T-helper 1 cell (primary cell): ENCODE data around the gene NUF2.
"Not testable (repeated sequence)": the region's sequence is repeated elsewhere in the genome, so short reads cannot be mapped to it uniquely, and the experiment has no call there.

Experiments used
- DNase-seq, 5 donors: peaks; one replicate each; pipeline ENCODE4 v3.0.0-alpha.2; 2012 to 2020

NUF2 gene

DNA sequence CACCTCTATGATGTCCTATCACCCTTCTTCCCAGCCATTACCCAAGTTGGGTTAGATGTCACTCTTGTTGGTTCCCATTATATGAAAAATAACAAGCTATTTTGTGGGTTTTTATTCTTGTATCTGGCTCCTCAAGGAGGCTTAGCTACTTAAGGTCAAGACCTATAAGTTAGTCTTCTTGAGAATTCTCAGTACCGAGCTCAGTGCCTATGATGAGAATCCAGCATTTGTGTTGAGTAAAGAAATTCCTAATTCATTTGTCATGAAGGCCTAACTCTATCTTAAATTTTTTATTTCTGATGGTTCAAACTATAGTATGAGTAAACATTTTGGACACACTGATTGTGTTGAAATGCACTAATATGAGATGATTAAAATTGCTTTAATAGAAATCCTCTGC, 15.9 kb downstream of the NUF2 start:
- DNase-seq: no peak

DNA sequence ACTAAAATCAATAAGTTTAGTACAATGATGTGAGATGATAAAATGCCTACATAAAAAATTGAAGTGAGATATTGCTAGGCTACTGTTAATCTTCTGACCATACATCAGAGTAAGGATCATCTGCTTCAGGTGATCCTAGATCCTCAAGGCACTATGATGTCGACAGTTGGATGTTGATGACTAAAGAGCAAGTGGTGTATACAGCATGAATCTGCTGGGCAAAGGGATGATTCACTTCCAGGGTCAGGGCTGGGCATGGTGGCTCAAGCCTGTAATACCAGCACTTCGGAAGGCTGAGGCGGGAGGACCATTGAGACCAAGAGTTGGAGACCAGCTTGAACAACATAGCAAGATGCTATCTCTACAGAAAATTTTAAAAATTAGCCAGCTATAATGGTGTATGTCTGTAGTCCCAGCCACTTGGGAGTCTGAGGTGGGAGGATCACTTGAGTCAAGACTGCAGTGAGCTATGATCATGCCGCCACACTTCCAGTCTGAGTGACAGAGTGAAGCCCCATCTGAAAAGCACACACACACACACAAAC, 24.6 kb downstream of the NUF2 start:
- DNase-seq: no peak

DNA sequence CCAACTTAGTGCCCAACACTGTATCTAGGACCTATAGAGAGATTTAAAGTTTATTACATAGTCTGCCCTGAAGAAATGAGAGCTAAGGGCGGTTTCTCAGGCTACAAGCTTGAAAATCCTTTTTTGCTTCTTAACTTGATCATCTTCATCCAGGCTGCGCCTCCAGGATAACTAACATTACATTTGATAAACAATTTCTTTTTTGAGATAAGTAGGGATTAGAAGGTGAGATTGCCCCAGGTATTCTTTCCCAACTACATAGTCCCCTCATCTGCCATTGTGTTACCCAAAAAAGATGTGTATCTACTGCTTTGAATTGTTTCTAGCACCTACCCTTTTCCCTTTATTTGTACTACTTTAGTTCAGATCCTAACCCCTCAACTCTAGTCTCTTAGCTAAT, 25.4 kb downstream of the NUF2 start:
- no peak for DNase-seq

DNA sequence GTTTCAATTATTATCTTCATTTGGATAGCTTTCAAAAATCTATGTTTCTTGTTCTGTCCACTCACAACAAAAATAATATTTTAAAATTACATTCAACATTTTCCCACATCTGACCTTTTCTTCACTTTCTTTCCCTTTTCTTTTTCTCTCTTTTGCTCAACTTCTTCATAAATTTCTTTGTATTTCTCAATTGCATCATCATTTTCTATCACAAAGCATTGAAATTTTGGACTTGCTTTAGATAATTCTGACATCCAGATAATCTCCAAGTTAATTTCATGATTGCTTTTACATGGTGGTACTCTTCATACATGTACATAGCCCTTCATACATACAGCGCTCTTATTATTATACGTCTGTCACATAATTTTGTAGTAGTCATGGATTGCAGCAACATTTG, 30.2 kb downstream of the NUF2 start:
- no peak for DNase-seq

DNA sequence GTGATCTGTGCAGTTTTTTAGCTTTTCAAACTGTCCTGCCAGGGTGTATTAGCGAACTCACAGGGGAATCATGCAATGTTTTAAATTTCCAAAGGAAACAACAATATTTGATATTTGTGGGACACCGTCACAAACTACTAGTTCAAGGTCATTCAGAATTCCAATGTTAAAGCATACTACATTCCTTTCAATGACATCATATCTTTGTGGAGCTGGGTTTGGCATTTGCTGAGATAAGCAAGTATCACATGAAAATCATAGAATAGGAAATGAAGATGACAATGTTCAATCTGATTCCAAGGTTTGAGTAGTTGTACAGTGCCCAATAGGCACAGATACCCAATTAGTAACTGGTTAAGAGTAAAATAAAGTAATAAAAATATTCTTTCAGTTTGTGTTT, 35.6 kb downstream of the NUF2 start:
- DNase-seq: no peak

DNA sequence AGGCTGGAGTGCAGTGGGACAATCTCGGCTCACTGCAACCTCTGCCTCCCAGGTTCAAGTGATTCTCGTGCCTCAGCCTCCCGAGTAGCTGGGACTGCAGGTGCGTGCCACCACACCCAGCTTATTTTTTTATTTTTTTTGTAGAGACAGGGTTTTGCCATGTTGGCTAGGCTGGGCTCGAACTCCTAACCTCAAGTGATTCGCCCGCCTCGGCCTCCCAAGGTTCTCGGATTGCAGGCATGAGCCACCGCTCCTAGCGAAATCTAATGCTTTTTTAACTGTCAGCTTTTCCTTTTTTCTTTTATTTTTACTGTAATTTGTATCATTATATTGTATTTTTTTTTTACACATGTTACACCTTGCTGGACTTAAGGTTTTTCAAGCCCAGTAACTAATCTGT, 36.4 kb downstream of the NUF2 start:
- not testable (repeated sequence) for DNase-seq

DNA sequence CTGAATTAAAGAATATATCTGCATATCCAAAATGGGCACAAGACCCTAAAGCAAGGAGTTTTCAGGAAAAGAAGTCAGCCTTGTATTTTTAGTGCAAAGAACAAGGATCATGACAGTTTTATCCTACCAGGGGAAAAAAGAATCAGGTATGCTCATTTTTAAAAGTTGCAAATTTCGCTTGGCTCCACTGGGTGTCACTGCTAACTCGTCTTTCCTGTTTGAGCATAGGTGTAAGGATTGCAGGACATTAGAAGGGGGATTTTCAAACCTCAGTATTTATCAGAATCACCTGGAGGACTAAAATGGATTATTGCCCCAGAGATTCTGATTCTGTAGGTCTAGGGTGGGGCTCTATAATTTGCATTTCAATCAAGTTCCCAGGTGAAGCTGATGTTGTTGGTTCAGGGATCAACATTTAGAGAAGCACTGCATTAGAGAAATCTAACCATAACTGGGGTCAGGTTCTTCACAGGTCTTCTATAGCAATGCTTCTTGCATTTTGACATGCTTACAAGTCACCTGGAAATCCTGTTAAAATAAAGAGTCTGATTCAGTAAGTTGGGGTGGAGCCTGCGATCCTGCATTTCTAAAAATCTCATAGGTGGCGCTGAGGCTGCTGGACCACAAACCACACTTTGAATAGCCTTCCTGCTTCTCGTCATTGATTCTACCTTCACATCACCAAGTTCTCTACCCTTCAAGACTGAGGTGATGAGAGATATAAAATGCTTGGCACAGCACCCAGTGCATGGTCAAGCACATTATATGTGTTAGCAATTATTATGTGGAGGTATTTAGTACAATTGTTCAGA, 39.6 kb downstream of the NUF2 start:
- no peak for DNase-seq

DNA sequence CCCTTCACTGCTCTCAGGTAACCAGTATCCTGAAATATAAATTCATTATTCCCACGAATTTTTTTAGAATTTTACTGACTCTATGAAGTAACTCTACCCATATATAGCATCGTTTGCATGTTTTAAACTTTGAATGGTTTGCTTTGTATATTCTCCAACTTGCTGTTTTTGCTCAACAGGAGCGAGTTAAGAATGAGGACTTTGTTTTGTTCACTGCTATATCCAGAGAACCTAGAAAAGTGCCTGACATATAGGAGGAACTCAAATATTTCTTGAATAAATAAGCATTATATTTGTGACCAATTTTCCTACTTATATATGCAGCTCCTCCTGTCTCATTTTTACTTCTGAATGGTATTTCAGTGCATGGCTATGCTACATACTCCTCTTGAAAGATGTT, 43.4 kb downstream of the NUF2 start:
- no peak for DNase-seq

DNA sequence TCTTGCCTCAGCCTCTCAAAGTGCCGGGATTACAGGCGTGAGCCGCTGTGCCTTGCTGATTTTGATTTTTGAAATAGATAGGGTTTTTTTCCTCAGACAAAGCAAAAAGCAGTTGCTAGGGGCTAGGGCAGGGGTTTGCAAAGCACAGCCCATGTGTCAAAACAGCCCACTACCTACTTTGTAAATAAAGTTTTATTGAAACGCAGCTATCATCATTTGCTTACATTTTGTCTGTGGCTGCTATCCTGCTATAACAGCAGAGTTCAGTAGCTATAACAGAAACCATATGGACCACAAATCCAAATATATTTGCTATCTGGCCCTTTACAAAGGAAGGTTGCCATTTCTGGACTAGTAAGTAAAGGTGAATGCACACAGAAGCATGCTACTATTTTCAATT, 44.8 kb downstream of the NUF2 start:
- DNase-seq: no peak

DNA sequence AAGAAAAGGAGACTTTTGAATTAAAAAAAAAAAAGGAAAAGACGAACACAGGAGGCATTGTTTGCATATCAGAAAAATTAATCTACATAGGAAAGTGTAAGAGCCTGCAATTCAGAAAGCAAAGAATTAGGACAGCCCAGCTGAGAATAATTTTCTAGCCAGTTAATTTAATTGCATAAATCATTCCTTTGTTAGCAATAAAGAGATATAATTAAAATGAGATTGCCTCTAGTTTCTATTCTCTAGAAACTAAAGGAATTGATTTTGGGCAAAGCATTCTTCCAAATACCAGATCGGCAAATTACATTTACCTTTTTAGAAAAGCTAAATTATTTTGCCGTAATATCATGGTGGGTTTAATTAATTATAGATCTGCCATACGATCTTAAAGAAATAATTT, 46.0 kb downstream of the NUF2 start:
- no peak for DNase-seq

DNA sequence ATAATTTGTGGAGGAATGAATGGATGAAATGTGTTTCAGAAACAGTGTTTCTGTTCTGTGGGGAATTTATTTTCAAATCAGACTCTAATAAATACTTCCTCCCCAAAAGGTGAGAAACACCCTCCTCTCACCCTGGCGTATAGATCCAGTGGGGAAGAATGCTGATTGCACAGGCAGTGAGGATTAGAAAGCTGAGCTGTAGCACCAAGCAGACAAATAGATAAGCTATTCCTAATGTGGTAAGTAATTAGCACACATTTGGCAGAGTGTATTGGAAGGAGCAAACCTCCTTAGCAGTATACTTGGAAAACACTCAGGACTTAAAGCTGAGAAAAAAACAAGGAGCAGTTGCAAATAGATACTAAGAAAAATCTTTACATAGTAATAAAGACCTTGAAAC, 50.8 kb downstream of the NUF2 start:
- no peak for DNase-seq

DNA sequence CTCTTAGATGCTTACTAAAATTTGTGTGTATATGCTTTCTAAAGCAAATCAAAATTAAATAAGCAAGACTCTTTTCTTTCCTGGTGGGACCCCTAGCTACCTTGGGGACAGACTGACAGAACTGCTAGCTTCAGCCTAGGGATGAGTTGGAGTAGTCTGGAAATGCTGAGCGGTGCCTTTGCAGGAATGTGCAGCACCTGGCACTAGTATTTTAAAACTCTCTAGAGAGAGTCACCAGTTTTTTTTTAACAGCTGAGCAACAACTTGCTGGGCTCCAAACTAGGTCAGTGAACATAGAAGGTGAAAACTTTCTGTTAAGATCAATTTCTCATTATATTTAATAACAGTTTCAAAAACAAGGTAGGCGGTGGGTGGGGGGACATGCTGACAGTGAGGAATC, 56.8 kb downstream of the NUF2 start:
- DNase-seq: no peak

DNA sequence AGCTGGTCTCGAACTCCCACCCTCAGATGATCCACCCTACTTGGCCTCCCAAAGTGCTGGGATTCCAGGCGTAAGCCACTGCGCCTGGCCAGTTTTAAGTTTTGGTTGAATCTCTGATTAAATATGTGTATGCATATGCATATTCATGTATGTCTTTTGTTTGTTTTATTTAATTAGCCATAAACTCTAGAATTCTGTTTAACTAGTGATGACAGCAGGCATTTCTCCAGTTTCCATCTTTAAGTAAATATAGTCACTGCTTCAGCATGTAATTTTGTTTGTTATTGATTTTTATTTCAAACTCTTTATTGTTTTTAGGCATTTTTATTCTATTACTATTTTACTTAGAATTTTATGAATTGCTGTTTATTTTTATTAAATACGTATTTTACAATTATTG, 58.0 kb downstream of the NUF2 start:
- no peak for DNase-seq

DNA sequence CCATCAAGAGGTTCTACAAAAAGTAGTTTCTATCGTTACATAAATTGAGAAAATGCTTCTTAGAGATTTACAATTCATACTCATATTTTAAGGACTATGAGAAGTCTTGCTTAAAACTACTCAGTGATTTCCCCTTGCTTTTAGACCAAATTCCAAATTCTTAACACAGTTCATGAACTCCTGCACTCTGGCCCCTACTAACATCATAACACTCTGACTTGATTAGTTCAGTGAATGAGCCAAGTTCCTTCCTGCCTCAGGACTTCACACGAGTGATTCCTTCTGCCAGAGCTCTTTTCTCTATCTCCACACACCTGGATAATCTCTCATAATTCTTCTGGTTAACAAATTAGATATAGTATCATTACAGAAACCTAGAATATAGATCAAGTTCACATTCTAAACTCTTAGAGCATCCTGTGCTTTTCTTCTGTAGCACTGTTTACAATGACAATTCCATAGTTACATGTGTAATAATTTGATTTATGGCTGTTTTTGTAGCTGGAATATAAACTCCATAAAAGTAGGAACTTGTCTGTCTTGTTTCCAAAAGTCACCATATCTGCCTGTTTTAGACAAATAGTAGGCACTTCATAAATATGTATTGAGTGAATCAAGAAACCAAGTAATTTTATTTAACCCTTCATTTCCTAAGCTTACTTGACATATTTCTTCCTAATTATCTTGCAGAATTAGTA, 59.9 kb downstream of the NUF2 start:
- no peak for DNase-seq

DNA sequence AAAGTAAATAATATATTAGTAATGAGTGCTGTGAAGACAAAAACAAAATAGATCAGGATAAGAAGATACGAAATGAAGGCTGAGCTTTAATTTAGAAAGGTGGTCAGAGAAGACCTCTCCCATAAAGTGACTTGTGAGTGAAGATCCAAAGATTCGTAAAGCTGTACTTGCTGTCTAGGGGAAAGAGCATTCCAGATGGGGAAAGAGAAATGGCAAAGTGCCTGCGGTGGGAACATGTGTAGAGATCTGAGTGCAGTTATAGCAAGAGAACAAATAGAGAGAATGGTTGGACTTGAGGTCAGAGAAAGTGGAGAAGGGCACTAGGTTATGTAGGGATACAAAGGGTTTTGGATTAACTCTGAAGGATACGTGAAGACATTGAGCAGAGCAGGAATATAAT, 60.6 kb downstream of the NUF2 start:
- DNase-seq: no peak

DNA sequence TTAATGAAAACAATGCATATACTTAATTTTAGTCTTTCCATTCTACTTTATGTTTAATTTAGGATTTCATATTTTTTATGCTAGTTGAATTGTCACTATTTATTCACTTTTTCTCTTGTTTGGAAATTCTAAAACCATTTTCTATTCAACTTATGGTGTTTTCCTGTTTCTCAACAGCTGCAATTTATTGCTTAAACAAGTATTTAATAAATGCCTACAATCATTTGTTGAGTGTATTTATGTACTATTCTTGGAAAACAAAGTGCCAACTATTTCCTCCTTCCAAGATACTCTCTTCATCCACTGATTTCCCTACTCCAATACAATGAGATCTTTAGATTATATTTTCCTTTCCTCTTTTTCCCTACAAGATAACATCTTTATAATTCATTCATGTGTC, 65.4 kb downstream of the NUF2 start:
- DNase-seq: no peak

DNA sequence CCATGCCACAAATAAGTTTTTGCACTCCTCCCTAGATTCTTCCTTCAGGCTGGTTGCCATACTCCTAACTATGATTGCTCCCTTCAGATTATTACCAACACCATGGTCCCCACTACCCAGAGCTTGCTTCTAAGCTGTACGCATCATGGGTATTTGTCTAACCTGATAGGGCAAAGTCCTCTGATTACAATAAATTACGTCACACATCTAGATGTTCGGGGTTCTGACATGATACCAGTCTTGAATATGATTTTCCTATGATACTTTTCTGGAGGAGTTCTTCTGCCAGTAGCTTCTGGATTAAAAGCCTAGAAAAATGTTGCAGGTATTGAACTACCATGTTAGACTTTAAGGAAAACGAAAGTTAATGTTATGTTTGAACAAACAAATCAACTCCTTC, 67.2 kb downstream of the NUF2 start:
- no peak for DNase-seq

DNA sequence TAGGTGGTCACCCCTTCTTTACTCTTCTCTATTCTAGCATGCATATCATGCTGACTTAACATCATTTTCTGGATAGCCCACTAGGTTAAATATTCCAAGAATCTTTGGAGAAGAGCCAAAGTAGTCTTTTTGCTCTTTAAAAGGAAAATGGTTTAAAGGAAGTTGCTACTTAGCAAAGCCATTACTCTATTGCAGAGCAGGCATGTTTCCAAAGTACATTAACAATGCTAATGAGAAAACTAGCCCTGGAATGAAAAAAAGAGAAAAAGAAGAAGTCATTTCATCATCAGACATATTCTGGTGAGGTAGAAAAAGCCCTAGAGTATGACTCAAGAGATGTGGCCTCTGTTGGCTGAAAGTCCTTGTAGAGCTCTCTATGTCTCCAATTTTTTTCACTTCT, 74.0 kb downstream of the NUF2 start:
- DNase-seq: no peak

DNA sequence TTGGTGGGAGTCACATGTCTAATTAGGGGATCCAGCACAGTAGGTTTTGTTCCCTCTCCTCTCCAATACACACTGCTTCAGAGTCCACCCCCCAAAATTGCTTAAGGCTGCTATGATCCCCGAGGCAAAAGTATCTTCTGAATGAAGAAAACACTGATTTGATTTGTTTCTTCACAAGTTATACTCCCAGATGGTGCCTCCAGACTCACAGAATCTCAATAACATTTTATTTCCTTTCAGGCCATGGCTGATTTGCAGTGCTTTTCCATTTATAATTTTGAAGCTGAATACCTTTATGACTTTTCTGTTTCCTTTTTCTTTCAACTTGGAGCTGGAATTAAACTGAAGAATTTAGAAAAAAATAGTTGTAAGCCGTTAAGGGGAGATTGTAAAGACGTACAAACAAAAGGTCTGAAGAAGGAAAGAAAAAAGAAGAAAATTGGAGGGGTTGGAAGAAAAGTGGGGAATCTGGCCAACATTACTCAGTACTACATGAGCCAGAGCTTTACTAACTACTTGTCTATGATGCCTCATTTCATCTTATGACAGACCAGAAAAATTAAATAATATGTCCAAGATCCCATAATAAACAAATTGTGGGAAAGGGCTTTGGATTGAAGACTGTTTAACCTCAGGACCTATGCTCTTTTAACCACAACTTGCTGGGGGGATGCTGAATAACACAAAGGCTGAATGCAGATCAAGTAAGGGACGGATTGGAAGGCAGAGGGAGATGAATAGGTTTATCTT, 75.9 kb downstream of the NUF2 start:
- DNase-seq: no peak

DNA sequence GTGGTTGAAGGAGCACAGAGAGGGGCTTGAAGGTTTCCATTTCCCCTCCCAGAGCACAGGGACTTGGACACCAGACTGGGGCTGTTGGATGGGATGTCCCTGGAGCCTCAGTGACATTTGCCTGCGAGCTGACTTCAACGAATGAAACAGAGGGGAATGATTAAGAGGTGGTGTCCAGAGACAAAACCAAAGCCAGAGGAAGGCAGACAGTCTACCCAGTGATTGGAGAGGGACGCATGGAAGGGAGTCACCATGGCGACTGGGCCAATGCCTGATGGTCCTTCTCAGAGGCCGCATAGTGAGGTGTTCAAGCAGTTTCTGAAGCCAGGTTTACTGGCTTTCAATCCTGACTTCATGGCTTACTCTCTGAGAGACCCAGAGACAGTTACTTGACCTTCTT, 77.2 kb downstream of the NUF2 start:
- no peak for DNase-seq

DNA sequence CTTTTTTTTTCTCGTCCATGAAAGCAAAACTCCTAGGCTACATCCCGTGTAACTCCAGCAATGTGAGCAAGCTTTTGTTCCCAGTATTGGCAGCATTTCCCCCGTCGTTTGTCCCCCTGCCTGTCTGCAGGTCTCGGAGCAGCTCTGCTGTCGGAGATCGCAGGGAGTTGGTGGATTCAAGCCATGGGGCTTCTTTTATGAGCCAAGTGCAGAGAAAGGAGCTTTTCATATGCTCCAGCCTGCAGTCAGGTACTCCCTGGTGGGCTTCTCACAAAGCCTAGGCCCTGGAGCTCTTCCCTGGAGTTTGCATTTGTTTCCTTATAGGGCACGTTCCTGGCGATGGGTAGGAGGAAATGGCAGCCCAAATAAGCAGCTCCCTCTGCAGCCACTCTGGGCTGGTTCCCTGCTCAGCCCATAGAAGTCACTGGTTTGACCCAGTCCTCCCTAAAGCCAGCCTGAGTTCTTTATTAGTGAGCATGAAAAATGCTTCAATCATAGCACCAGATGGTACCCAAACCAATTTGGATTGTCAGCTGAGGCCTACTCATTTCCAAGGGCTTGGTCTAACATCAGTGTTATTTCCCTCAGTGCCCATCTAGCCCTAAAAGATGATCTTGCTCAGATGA, 78.3 kb downstream of the NUF2 start:
- DNase-seq: no peak

DNA sequence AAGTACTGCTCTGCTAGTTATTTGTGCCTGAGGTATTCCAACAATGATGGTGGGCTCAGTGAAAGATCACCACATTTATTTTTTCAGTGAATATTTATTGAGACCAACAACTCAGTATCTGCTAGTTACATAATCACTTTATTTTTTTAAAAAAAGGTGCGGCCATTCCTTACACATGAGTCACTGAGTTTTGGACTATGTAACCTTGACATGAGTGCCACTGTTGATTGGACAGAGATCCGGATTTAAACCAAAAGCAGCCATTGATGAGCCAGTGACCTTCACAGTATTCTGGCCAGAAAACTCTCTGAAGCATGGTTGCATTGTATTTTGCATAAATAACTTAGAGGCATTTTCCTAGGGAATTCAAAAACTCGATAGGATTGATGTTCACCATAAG, 79.5 kb downstream of the NUF2 start:
- no peak for DNase-seq
